H1 (cell line): ENCODE data around the gene RANBP6.

Source experiments
- CTBP2 ChIP-seq: IDR thresholded peaks from 2 replicates; pipeline ENCODE4 v1.7.0; 2011; ENCODE audit warnings: borderline replicate concordance, mild to moderate bottlenecking, moderate library complexity, mixed read lengths, low read length; ENCODE audit not compliant: insufficient read depth, insufficient read length
- POLR2A ChIP-seq, 2 experiments: IDR thresholded peaks; 1 replicate in 1 of 2; 2 replicates in 1 of 2; pipeline ENCODE4 v1.6.1; 2011; ENCODE audit warnings: low read depth in 2 of 2, low read length in 2 of 2, mild to moderate bottlenecking in 2 of 2; ENCODE audit errors: control extremely low read depth in 1 of 2
- POLR2AphosphoS5 ChIP-seq: IDR thresholded peaks from 2 replicates; pipeline ENCODE4 v1.6.1; 2011; ENCODE audit warnings: low read depth, low read length
- TF ChIP-seq, protein P1 (sequence below), 3 experiments: IDR thresholded peaks; 1 replicate in 2 of 3; 2 replicates in 1 of 3; pipeline versions ENCODE4 v1.5.1 to v1.6.1; 2011; ENCODE audit warnings: low read length in 3 of 3, mild to moderate bottlenecking in 3 of 3, inconsistent platforms in 2 of 3, low read depth in 1 of 3, moderate library complexity in 1 of 3; ENCODE audit not compliant: insufficient read depth in 1 of 3; ENCODE audit errors: control extremely low read depth in 1 of 3

GRCh38 chr9:5988265-5988664 is 27.2 kb downstream of the RANBP6 start:
- TF ChIP-seq, protein P1, sequence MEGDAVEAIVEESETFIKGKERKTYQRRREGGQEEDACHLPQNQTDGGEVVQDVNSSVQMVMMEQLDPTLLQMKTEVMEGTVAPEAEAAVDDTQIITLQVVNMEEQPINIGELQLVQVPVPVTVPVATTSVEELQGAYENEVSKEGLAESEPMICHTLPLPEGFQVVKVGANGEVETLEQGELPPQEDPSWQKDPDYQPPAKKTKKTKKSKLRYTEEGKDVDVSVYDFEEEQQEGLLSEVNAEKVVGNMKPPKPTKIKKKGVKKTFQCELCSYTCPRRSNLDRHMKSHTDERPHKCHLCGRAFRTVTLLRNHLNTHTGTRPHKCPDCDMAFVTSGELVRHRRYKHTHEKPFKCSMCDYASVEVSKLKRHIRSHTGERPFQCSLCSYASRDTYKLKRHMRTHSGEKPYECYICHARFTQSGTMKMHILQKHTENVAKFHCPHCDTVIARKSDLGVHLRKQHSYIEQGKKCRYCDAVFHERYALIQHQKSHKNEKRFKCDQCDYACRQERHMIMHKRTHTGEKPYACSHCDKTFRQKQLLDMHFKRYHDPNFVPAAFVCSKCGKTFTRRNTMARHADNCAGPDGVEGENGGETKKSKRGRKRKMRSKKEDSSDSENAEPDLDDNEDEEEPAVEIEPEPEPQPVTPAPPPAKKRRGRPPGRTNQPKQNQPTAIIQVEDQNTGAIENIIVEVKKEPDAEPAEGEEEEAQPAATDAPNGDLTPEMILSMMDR (IDR thresholded peaks at IDR 0.05; ENCODE audit: control extremely low read depth in 1 of 3, insufficient read depth in 1 of 3, low read depth in 1 of 3, low read length in 3 of 3): no peak
- no peak for TF ChIP-seq POLR2AphosphoS5
- TF ChIP-seq POLR2A (IDR thresholded peaks at IDR 0.05; ENCODE audit: control extremely low read depth in 1 of 2, low read depth in 2 of 2, low read length in 2 of 2): no peak
- no peak for TF ChIP-seq CTBP2
